ENCODE data around the gene GNAT3. TPM values are rescaled to one million over a fixed set of nuclear protein-coding genes. Genes with fewer than 3 reads are reported as not detected.

GNAT3 gene
- total RNA-seq, 1 experiment from 2014 or later, result not detected

DNA sequence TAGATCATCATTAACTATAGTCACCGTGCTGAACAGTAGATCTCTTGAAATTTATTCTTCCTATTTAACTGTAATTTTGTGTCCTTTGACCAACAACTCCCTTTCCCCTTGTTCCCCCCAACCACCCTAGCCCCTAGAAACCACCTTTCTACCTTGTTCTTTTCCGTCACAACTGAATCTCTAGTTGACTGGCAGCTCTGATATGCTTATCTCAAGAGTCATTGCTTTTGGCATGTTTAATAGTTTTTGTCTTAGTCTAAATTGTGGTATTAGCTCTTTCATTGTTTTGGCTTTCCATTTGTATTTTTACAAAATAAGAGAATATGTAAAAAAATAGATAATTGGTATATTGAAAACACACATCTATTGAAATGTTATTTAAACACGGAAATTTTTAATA is 1.8 kb downstream of the GNAT3 start:
- no peak overlapping the region for H3K27ac Mint-ChIP-seq (ENCODE audit: unreplicated experiment)
- H3K4me1 Mint-ChIP-seq (ENCODE audit: low read depth, unreplicated experiment), result no peaks in the 10 kb centered on the region
- TF ChIP-seq, protein P1, sequence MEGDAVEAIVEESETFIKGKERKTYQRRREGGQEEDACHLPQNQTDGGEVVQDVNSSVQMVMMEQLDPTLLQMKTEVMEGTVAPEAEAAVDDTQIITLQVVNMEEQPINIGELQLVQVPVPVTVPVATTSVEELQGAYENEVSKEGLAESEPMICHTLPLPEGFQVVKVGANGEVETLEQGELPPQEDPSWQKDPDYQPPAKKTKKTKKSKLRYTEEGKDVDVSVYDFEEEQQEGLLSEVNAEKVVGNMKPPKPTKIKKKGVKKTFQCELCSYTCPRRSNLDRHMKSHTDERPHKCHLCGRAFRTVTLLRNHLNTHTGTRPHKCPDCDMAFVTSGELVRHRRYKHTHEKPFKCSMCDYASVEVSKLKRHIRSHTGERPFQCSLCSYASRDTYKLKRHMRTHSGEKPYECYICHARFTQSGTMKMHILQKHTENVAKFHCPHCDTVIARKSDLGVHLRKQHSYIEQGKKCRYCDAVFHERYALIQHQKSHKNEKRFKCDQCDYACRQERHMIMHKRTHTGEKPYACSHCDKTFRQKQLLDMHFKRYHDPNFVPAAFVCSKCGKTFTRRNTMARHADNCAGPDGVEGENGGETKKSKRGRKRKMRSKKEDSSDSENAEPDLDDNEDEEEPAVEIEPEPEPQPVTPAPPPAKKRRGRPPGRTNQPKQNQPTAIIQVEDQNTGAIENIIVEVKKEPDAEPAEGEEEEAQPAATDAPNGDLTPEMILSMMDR (IDR thresholded peaks at IDR 0.05; ENCODE audit: unreplicated experiment), result no peak
- intact Hi-C loops (cut with micrococcal nuclease; ENCODE audit: unreplicated experiment), result no loop called here
- no TSS peak for BruUV-seq (replicated peaks)
- H3K36me3 Mint-ChIP-seq (ENCODE audit: insufficient read depth, unreplicated experiment), result no peaks in the 10 kb centered on the region
- H3K4me3 Mint-ChIP-seq (ENCODE audit: low read depth, unreplicated experiment), result no peak overlapping the region
- no peaks in the 10 kb centered on the region for H3K27me3 Mint-ChIP-seq (ENCODE audit: unreplicated experiment)
- no peaks in the 10 kb centered on the region for H3K9me3 Mint-ChIP-seq (ENCODE audit: low read depth, unreplicated experiment)
- DNase-seq, result no peak
- CTCF ChIA-PET, result no interaction called here

DNA sequence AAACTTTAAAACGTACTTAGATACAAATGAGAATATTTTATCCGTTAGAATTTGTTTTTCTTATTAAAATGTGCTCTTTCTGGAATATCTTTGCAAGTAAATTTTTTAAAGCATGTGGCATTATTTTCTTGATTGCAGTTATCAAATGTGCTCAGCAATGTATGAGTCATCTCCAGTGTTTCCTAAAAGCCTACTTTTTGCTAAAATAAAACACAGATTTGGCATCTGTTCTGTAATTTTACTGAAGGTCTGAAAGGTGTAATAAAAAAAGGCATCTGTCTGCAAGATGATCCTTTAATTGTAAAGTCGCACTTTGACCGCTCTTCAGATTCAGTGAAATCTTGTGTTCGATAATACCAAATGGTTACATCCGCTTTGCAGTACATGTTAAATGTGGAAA is 3.4 kb downstream of the GNAT3 start:
- no peak for DNase-seq
- TF ChIP-seq, protein P1 (IDR thresholded peaks at IDR 0.05; ENCODE audit: unreplicated experiment), result no peak
- no peak overlapping the region for H3K4me3 Mint-ChIP-seq (ENCODE audit: low read depth, unreplicated experiment)
- H3K27me3 Mint-ChIP-seq (ENCODE audit: unreplicated experiment), result no peaks in the 10 kb centered on the region
- no TSS peak for BruUV-seq (replicated peaks)
- intact Hi-C loops (cut with micrococcal nuclease; ENCODE audit: unreplicated experiment), result no loop called here
- no peaks in the 10 kb centered on the region for H3K4me1 Mint-ChIP-seq (ENCODE audit: low read depth, unreplicated experiment)
- no peak overlapping the region for H3K27ac Mint-ChIP-seq (ENCODE audit: unreplicated experiment)
- CTCF ChIA-PET, result no interaction called here
- no peaks in the 10 kb centered on the region for H3K9me3 Mint-ChIP-seq (ENCODE audit: low read depth, unreplicated experiment)
- H3K36me3 Mint-ChIP-seq (ENCODE audit: insufficient read depth, unreplicated experiment), result no peaks in the 10 kb centered on the region

DNA sequence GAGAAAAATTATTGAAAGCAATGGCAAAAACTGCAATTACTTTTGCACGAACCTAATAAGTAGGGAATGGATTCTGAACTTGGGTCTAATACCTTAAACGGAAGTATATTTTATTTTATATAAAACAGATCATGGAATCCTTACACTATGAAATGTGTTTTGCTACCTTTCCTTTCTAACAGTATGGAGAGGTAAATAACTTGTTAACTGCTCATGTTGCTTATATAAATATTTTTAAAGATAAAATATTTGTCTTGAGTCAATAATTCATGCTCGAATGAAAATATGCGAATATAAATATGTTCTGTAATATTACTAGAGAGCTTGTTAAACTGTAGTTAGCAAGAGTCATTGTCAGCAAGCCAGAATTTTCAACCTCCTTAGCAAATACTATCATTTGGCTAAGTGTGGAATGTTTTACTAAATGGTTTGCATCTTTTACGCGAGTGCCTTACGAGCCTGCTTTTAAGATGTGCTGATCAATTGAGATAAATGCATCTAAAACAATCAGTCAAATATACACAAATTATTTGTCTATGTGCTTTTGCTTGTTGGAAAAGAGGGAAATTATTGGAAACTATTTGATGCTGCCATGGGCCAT is 5.9 kb downstream of the GNAT3 start:
- no peak for DNase-seq
- Mint-ChIP-seq H3K4me3 (ENCODE audit: low read depth, unreplicated experiment) (no peak overlapping the region), H3K27me3 (ENCODE audit: unreplicated experiment) (no peaks in the 10 kb centered on the region), H3K4me1 (ENCODE audit: low read depth, unreplicated experiment) (no peaks in the 10 kb centered on the region), H3K36me3 (ENCODE audit: insufficient read depth, unreplicated experiment) (no peaks in the 10 kb centered on the region), H3K9me3 (ENCODE audit: low read depth, unreplicated experiment) (no peaks in the 10 kb centered on the region), H3K27ac (ENCODE audit: unreplicated experiment) (no peak overlapping the region)
- no TSS peak for BruUV-seq (replicated peaks)
- intact Hi-C loops (cut with micrococcal nuclease; ENCODE audit: unreplicated experiment), result no loop called here
- TF ChIP-seq, protein P1 (IDR thresholded peaks at IDR 0.05; ENCODE audit: unreplicated experiment), result no peak
- CTCF ChIA-PET, result no interaction called here

DNA sequence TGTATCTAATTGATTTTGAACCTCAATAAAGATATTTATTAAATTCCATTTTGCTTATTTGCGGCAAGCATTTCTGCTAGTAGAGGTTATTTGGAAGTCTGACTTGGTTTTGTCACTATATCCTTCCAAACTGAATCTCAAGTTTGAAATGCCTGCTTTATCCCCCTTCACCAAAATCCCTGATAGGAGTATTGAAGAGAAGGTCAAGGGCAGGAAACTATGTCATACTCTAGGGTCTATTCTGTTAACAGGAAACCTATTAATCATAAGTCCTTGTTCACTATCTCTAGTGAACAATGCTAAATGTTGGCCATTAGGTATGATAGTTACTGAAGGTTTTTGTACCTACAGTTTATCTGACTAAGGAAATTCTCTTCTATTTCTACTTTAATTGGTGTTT is 11.5 kb downstream of the GNAT3 start:
- DNase-seq, result no peak
- Mint-ChIP-seq H3K9me3 (ENCODE audit: low read depth, unreplicated experiment) (no peaks in the 10 kb centered on the region), H3K4me1 (ENCODE audit: low read depth, unreplicated experiment) (no peaks in the 10 kb centered on the region), H3K36me3 (ENCODE audit: insufficient read depth, unreplicated experiment) (no peaks in the 10 kb centered on the region), H3K27me3 (ENCODE audit: unreplicated experiment) (no peaks in the 10 kb centered on the region), H3K27ac (ENCODE audit: unreplicated experiment) (no peak overlapping the region), H3K4me3 (ENCODE audit: low read depth, unreplicated experiment) (no peak overlapping the region)
- BruUV-seq (replicated peaks), result no TSS peak
- CTCF ChIA-PET, result no interaction called here
- intact Hi-C loops (cut with micrococcal nuclease; ENCODE audit: unreplicated experiment), result no loop called here
- TF ChIP-seq, protein P1 (IDR thresholded peaks at IDR 0.05; ENCODE audit: unreplicated experiment), result no peak
